Rectal smooth muscle tissue (tissue), 1 donor: Measurements from ENCODE around the gene ITPRIP.

Source experiments
- H3K27ac ChIP-seq: one replicate; pipeline ENCODE4 v1.7.0; 2013; ENCODE audit warnings: low read depth, low read length, inconsistent platforms
- H3K27me3 ChIP-seq: one replicate; pipeline ENCODE4 v1.7.0; 2013; ENCODE audit warnings: low read length; ENCODE audit not compliant: control insufficient read depth, insufficient read depth
- H3K36me3 ChIP-seq: one replicate; pipeline ENCODE4 v1.7.0; 2013; ENCODE audit warnings: low read length; ENCODE audit not compliant: control insufficient read depth, insufficient read depth
- H3K4me1 ChIP-seq: one replicate; pipeline ENCODE4 v1.7.0; 2013; ENCODE audit warnings: low read length; ENCODE audit not compliant: control insufficient read depth, insufficient read depth
- H3K4me3 ChIP-seq: one replicate; pipeline ENCODE4 v1.7.0; 2013; ENCODE audit warnings: low read length
- H3K9ac ChIP-seq: one replicate; pipeline ENCODE4 v1.7.0; 2013; ENCODE audit warnings: low read length

ITPRIP gene

DNA sequence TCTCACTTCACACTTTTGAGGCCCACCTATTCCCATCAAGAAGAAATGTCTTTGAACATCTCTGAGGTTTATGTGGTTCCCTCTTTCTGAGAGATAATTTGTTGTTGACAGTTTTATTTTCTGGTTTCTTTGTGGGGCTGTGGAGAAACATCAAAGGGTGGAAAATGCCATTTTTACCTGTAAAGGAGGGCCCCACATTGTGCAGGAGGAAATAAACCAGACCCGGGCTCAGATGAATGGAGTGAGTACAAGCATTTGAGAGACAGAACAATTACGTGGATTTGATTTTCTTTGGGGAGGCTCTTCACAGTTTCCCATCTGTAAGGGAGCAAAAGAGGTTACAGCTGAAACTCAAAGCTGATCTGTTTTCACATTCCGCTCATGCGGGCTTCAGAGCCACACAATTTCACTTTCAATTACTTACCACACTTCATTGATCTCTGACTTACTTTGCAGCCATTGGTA, 29.8 kb downstream of the ITPRIP start:
- Histone ChIP-seq H3K27ac (no peak overlapping the region), H3K27me3 (no peaks in the 10 kb centered on the region), H3K4me1 (no peaks in the 10 kb centered on the region), H3K4me3 (no peak overlapping the region), H3K9ac (no peak overlapping the region), H3K36me3 (peaks cover 8% of the 10 kb centered on the region)

DNA sequence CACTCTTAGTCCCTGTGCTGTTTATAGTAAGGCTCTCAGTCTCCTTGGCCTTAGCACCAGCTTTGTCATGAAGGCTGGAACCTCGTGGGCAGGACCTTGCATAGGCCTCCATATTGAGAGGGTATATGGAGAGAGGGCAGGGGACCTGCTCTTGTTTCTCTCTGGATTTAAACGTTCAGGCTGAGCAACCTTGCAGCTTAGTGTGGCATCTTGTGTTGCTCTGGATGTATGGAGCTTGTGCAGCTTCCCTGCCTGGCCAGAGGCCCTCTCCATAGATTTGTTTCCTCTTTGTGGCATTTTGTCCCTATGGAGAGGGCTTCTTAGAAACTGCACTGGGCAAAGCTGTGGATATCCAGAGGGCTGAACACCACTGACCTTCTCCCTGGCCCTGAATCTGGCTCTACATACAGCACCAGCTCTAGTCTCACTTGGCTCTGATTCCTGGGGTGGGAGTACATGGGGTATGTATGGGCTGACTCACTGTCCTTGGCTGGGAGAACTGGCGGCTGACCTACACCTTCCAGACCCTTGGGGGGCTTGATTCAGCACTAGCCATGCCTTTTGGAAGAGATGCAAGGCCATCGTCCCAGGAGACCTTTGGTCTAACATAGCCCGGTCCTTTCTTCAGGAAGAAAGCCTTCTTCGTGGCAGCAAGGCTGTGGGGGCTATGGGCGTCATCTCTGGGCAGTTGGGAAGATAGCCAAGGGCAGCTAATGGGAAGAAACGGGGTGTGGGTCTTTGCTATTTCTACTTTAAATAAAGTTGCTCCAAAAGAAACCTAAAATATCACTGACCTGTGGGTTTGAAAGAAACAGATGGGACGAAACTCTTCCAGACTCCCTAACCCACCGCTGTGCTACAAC, 30.5 kb downstream of the ITPRIP start:
- Histone ChIP-seq H3K4me3 (no peak overlapping the region), H3K27me3 (no peaks in the 10 kb centered on the region), H3K27ac (no peak overlapping the region), H3K9ac (no peak overlapping the region), H3K36me3 (peaks cover 2% of the 10 kb centered on the region), H3K4me1 (no peaks in the 10 kb centered on the region)

DNA sequence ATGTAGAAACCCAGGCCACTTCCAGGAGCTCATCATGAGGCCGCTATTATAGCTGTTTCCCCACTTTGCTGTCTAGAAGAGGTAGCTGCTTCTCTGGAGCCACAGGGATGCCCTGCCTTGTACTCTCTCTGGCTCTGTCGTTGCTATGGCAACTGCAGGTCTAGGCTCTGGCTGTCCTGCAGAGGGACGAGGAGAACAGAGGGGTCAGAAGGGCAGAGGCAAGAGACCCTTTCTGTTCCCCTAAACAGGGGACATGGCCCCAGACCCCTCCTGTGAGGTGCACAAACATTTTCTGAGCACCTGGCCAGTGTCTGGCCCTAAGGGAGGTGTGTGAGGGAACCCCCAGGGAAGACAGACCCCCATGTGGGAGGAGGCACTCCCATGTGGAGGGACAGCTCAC, 31.4 kb downstream of the ITPRIP start:
- Histone ChIP-seq H3K27ac (no peak overlapping the region), H3K4me1 (no peaks in the 10 kb centered on the region), H3K36me3 (no peaks in the 10 kb centered on the region), H3K27me3 (no peaks in the 10 kb centered on the region), H3K4me3 (no peak overlapping the region), H3K9ac (no peak overlapping the region)

DNA sequence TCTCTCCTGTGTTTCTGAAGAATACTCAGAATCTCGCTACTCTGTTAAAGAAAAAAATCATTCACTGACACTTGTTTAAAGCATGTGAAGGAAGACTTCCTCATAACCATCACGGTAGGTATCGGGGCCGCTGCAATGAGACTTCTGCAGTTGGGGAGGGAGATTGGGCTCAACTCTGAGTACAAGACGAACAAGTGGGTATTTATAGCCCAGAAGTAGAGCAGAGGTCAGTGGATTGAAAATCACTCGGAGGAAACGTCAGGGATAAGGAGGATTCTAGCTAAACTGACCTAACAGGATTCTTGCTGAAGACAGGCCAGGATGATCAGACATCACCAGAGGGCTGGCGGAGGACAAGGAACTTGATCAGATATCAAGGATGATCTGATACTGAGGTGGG, 33.3 kb downstream of the ITPRIP start:
- H3K9ac ChIP-seq: no peak overlapping the region
- no peak overlapping the region for H3K27ac ChIP-seq

DNA sequence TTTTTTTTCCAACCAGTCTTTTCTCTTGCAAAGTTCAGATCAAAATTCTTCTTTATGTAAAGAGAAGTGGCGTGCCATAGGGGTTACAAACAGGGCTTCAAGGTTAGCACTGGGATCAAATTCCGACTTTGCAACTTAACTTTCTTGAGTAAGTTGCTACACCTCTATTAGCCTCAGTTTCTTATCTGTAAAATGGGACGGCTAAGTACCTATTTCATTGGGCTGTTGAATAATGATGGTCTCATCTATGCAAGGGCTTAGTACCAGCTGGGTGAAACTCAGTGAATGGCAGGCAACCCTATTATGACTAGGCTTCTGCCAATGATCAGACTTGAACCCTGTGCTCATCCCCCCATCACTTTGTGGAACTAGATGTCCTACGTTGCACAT, 33.9 kb downstream of the ITPRIP start:
- peaks cover 16% of the 10 kb centered on the region for H3K4me1 ChIP-seq
- no peaks in the 10 kb centered on the region for H3K36me3 ChIP-seq
- no peak overlapping the region for H3K4me3 ChIP-seq
- H3K27me3 ChIP-seq: no peaks in the 10 kb centered on the region
- no peak overlapping the region for H3K9ac ChIP-seq
- no peak overlapping the region for H3K27ac ChIP-seq

More for the DNA sequence above, 33.3 kb downstream of the ITPRIP start:
- H3K27me3 ChIP-seq: no peaks in the 10 kb centered on the region
- no peak overlapping the region for H3K4me3 ChIP-seq
- peaks cover 10% of the 10 kb centered on the region for H3K4me1 ChIP-seq
- H3K36me3 ChIP-seq: no peaks in the 10 kb centered on the region

DNA sequence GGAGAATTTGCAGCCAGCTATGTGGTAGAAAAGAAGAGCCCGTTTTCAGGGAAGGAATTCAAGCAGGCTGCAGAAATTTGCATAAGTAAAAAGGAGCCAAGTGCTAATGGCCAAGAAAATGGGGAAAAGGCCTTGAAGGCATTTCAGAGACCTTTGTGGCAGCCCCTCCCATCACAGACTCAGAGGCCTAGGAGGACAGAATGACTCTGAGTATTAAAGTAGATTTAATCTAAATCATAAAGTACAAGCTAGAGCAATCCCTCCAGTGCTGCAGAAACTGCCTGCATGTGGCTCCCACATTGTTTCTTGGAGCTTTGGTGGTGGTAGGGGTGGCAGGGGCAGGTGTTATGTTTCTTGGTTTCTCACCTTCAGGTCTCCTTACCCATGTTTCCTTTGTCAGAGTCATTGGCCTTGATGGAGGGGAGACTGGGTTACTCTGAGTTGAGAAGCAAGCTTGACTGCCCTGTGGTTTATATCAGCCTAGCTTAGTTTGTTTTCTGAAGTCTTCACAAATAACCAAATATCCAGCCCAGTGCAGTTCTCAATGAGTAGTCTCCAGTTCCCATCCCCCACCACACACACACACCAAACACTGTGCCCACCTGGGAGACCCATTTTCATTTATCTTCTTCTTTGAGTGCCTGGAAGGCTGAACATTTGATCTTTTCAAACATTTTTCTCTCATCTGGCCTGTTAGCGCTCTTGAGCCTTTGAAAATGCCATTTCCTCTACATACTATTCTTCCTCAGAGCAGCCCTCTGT, 34.5 kb downstream of the ITPRIP start:
- no peak overlapping the region for H3K4me3 ChIP-seq
- peaks cover 16% of the 10 kb centered on the region for H3K4me1 ChIP-seq
- H3K9ac ChIP-seq: no peak overlapping the region
- H3K27me3 ChIP-seq: no peaks in the 10 kb centered on the region
- no peaks in the 10 kb centered on the region for H3K36me3 ChIP-seq
- H3K27ac ChIP-seq: no peak overlapping the region

DNA sequence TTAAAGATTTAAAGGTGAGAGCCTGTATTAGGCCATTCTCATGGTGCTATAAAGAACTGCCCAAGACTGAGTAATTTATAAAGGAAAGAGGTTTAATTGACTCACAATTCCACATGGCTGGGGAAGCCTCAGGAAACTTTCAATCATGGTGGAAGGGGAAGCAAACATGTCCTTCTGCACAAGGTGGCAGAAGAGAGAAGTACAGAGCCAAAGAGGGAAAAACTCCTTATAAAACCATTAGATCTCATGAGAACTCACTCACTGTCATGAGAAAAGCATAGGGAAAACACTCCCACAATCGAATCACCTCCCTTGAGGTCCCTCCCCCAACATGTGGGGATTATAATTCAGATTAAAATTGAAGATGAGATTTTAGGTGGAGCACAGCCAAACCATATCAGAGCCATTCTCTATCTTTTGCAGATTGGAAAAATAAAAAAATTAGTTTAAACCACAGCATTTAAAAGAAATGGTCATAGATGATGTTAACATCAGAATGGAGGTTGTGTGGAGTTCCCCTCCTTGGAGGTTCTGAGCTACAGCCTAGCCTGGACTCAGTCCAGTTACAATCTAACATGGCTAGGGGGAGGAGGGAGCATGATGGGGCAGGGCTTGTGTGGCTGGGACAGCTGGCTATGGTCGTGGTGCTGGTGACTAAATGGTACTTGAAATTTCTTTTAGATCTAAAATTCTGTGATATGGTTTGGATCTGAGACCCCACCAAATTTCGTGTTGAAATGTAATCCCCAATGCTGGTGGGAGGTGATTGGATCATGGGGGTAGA, 36.2 kb downstream of the ITPRIP start:
- H3K4me1 ChIP-seq: peaks cover 16% of the 10 kb centered on the region
- H3K36me3 ChIP-seq: no peaks in the 10 kb centered on the region
- H3K9ac ChIP-seq: no peak overlapping the region
- H3K27ac ChIP-seq: no peak overlapping the region
- H3K4me3 ChIP-seq: no peak overlapping the region
- H3K27me3 ChIP-seq: no peaks in the 10 kb centered on the region

DNA sequence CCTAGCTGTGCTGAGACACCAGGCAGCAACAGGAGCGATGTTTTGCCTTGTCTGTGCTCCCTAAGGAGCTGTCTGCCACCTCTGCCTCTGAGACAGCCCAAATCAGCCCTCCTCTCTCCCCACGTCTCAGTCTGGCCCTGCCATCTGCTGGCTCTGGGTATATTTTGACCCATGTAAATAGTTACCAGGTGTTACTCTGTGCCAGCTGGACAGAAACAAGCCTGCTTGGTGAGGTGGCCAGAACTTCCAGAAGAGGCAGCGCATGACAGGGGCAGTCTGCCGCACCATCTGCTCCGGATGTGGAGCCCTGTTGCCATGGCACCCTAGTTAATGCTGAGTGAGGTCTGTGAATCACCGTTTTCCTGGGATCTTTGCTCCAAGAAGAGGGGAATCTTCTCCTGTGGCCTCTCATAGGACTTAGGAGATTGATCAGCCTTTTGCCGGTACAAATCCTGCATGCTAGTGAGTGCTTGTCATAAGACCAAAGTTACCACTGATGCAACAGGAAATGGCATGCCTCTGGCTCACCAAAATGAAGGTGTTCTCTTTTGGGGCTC, 37.5 kb downstream of the ITPRIP start:
- peaks cover 16% of the 10 kb centered on the region for H3K4me1 ChIP-seq
- H3K9ac ChIP-seq: no peak overlapping the region
- no peaks in the 10 kb centered on the region for H3K36me3 ChIP-seq
- H3K27me3 ChIP-seq: no peaks in the 10 kb centered on the region
- peak overlapping the region; percentile 72 for H3K27ac ChIP-seq
- H3K4me3 ChIP-seq: no peak overlapping the region

DNA sequence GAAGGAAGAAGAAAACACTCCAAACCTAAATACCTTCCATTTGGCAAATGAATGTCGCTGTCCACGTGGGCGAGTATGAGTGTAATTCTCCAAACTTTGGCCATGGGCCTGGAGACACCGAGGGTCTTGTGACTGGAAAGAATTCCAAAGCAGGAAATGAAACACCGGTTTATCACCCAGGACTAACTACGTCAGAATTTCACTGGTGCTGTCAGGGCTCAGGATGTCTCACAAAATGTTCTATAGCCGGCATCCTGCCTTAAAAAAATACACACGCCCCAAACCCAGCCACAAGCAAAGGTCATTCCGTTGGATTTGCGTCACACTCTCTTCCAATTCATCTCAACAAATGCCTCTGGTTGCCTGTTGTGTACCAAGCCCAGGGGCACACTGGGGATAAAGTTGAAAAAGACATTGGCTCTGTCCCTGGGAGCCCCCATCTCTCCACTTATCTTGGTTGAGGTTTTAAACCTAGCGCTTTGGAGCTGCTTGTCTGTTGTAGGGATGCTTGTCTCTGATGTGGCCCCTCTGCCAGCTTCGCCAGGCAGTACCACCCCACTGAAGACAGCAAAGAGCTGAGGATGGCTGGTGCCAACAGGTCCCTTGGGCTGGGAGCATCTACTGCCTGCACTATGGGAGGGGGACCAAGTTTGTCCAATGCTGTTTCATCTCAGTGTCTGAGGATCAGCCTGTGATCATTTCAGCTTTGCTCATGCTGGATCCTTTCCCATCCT, 38.1 kb downstream of the ITPRIP start:
- H3K27me3 ChIP-seq: no peaks in the 10 kb centered on the region
- H3K9ac ChIP-seq: no peak overlapping the region
- H3K36me3 ChIP-seq: no peaks in the 10 kb centered on the region
- H3K4me3 ChIP-seq: no peak overlapping the region
- H3K4me1 ChIP-seq: peaks cover 16% of the 10 kb centered on the region
- peak overlapping the region; percentile 72 for H3K27ac ChIP-seq

DNA sequence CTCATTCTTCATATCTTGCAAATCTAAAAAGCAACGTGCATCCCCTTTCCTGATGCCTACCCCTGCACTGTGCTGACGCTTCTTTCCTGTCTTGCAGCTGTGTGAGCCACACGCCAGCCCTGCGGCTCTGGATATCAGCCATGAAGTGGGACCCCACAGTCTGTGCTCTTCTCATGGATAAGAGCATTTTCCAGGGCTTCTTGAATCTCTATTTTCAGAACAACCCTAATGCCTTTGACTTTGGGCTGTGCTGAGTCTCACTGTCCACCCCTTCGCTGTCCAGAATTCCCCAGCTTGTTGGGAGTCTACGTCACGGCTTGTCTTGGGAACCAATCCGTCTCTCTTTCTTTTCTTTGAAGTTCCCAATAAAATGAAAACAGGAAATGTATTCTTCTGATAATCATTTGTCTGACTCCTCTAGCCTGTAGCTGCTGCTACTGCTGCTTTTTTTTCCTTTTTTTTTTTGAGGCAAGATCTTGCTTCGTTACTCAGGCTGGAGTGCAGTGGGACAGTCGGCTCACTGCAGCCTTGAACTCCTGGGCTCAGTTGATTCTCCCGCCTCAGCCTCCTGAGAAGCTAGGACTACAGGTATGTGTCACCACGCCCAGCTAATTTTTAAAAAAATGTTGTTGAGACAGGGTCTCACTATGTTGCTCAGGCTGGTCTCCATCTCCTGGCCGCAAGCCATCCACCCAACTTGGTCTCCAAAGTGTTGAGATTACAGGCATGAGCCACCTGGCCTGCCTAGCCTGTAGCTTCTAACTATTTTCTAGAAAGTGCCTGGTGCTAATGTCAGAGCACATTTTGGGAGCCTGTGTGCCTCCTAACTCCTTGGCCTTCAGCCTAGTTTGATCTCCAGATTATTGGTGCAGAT, 39.0 kb downstream of the ITPRIP start:
- Histone ChIP-seq H3K27me3 (no peaks in the 10 kb centered on the region), H3K27ac (peak overlapping the region; percentile 65), H3K9ac (no peak overlapping the region), H3K4me3 (no peak overlapping the region), H3K4me1 (peaks cover 16% of the 10 kb centered on the region), H3K36me3 (no peaks in the 10 kb centered on the region)
